ENCODE data around the gene KIAA0586. TPM values are rescaled to one million over a fixed set of nuclear protein-coding genes. Genes with fewer than 3 reads are reported as not detected.
"Not testable (repeated sequence)": the region's sequence is repeated elsewhere in the genome, so short reads cannot be mapped to it uniquely, and the experiment has no call there.

Gene KIAA0586
- total and polyA plus RNA-seq, 9 of the 15 experiments (the other 6 are each of a cell fraction or from before 2014, with no cell fraction given): 11.2 to 30.9 (median 22.6) TPM

GRCh38 chr14:58416934-58417333 is 10.6 kb upstream of the KIAA0586 start:
- DNase-seq (ENCODE audit: extremely low read depth in 1 of 4, low spot score in 3 of 4); H4K20me1 ChIP-seq (replicated peaks; ENCODE audit: control insufficient read depth, insufficient read depth, low read length); POLR2A ChIA-PET; H3K9me3 ChIP-seq (replicated peaks; ENCODE audit: control insufficient read depth, insufficient read depth, low read depth, low read length); intact Hi-C loops (cut with micrococcal nuclease); H3K4me3 ChIP-seq; H3K4me1 ChIP-seq (replicated peaks in 1 of 2; ENCODE audit: control insufficient read depth in 2 of 2, insufficient read depth in 2 of 2, low read length in 2 of 2); in situ Hi-C loops (cut with MboI); H3K9me1 ChIP-seq (ENCODE audit: control insufficient read depth, insufficient read depth, low read length); FAIRE-seq; H3K27ac ChIP-seq (ENCODE audit: extremely low read depth, low read depth, low read length); BruUV-seq (replicated peaks); H3K27me3 ChIP-seq (ENCODE audit: control insufficient read depth in 2 of 2, insufficient read depth in 2 of 2, low read length in 2 of 2); CTCF ChIA-PET (ENCODE audit: low intra/inter-chr PET ratio); H3K4me2 ChIP-seq (ENCODE audit: insufficient read depth, low read length); H3K9ac ChIP-seq (ENCODE audit: insufficient read depth in 1 of 2, low read depth in 2 of 2, low read length in 2 of 2); H2AFZ ChIP-seq (ENCODE audit: low read depth, low read length); ATAC-seq: not testable (repeated sequence)
- Histone ChIP-seq H3K36me3 (ENCODE audit: control insufficient read depth, insufficient read depth, low read length) (peaks cover 76% of the 10 kb centered on the region), H3K79me2 (ENCODE audit: control insufficient read depth, insufficient read depth, low read length) (peaks cover 55% of the 10 kb centered on the region)
- TF ChIP-seq ZNF431 (CRISPR knock-in tag; IDR thresholded peaks at IDR 0.05): peak; percentile 95
- WGBS (ENCODE audit: insufficient coverage, low coverage, missing lambda C conversion rate): 100% methylated on average over 1 of the region's 1 CpG

- in situ Hi-C loops (cut with MboI): no loop called here
- TSS peak; percentile 72 for BruUV-seq (replicated peaks)
- no peak for FAIRE-seq
- Histone ChIP-seq H2AFZ (ENCODE audit: low read depth, low read length) (peak overlapping the region; percentile 99), H3K36me3 (ENCODE audit: control insufficient read depth, insufficient read depth, low read length) (peaks cover 43% of the 10 kb centered on the region), H3K4me1 (replicated peaks in 1 of 2; ENCODE audit: control insufficient read depth in 2 of 2, insufficient read depth in 2 of 2, low read length in 2 of 2) (peaks cover 3 to 7% of the 10 kb centered on the region in 2 experiments; a peak in 4 of 5 replicates), H3K9ac (ENCODE audit: insufficient read depth in 1 of 2, low read depth in 2 of 2, low read length in 2 of 2) (peak overlapping the region; percentile 94 to 99), H3K4me3 (peak overlapping the region; percentile 70), H3K27me3 (ENCODE audit: control insufficient read depth in 2 of 2, insufficient read depth in 2 of 2, low read length in 2 of 2) (no peaks in the 10 kb centered on the region), H3K4me2 (ENCODE audit: insufficient read depth, low read length) (peak overlapping the region; percentile 91), H4K20me1 (replicated peaks; ENCODE audit: control insufficient read depth, insufficient read depth, low read length) (no peaks in the 10 kb centered on the region), H3K79me2 (ENCODE audit: control insufficient read depth, insufficient read depth, low read length) (peaks cover 72% of the 10 kb centered on the region), H3K9me3 (replicated peaks; ENCODE audit: control insufficient read depth, insufficient read depth, low read depth, low read length) (no peaks in the 10 kb centered on the region), H3K27ac (ENCODE audit: extremely low read depth, low read depth, low read length) (peak overlapping the region; percentile 100), H3K9me1 (ENCODE audit: control insufficient read depth, insufficient read depth, low read length) (no peaks in the 10 kb centered on the region)
- CTCF ChIA-PET (ENCODE audit: low intra/inter-chr PET ratio): no interaction called here
- WGBS (ENCODE audit: insufficient coverage, low coverage, missing lambda C conversion rate): under 1% methylated on average over 28 of the region's 35 CpGs
- ATAC-seq: peak; percentile 73
- DNase-seq (ENCODE audit: extremely low read depth in 1 of 4, low spot score in 3 of 4): peak; percentile 45 to 77 (median 50)
- POLR2A ChIA-PET: interaction anchor here (0.7 to 1.6 kb wide), 3 partner anchors 11 to 1517 kb away, joined by 3 to 6 read pairs (median 4); no protein-coding TSS in a partner anchor
- intact Hi-C loops (cut with micrococcal nuclease): loop anchor here (2.0 kb wide), 2 partner anchors 128 to 182 kb away; partner anchors contain the start of genes ARID4A and PSMA3
- no peak for TF ChIP-seq WHSC1 (IDR thresholded peaks at IDR 0.05; ENCODE audit: low read length)
- TF ChIP-seq MYC (IDR thresholded peaks at IDR 0.05; ENCODE audit: low read depth, low read length): peak; percentile 97
- peak; percentile 78; the same call in 1 of the 2 replicates for TF ChIP-seq MYC (CRISPR knock-in tag; IDR thresholded peaks at IDR 0.05; ENCODE audit: borderline replicate concordance, low read depth)
- no peak for TF ChIP-seq PHF20 (IDR thresholded peaks at IDR 0.05; ENCODE audit: partially characterized antibody)
Observed at GRCh38 chr14:58426670-58427280, 744 bp upstream of the KIAA0586 start.
